Pulmonary artery endothelial cell (primary cell): Measurements from ENCODE around the gene SKIDA1. TPM values are rescaled to one million over a fixed set of nuclear protein-coding genes. Genes with fewer than 3 reads are reported as not detected.

ENCODE experiments used
- DNase-seq: peaks from one replicate; pipeline ENCODE4 v3.0.0-alpha.2; 2011; ENCODE audit warnings: low read depth, low spot score
- total RNA-seq: library from RNA; depleted of rRNA; stranded (reverse); fragments of >200 nt; gene quantifications from 2 replicates; pipeline ENCODE4 v1.2.3, GENCODE V29; 2014

The SKIDA1 gene
- total RNA-seq, 1 donor from 2014 or later: 0.33 TPM

- DNase-seq: no peak
Measured at GRCh38 chr10:21487416-21488180, 37.9 kb downstream of the SKIDA1 start.

GRCh38 chr10:21482821-21483220 is 42.7 kb downstream of the SKIDA1 start:
- DNase-seq: no peak

GRCh38 chr10:21481407-21481806 is 44.1 kb downstream of the SKIDA1 start:
- DNase-seq: no peak

- DNase-seq: no peak
Measured at GRCh38 chr10:21479570-21480315, 45.7 kb downstream of the SKIDA1 start.

- no peak for DNase-seq
Measured at GRCh38 chr10:21475393-21475792, 50.1 kb downstream of the SKIDA1 start.

GRCh38 chr10:21473541-21473940 is 51.9 kb downstream of the SKIDA1 start:
- no peak for DNase-seq

GRCh38 chr10:21473135-21473534 is 52.3 kb downstream of the SKIDA1 start:
- no peak for DNase-seq

GRCh38 chr10:21468086-21468485 is 57.4 kb downstream of the SKIDA1 start:
- DNase-seq: no peak

- DNase-seq: no peak
Measured at GRCh38 chr10:21467633-21468032, 57.8 kb downstream of the SKIDA1 start.

GRCh38 chr10:21464134-21464533 is 61.3 kb downstream of the SKIDA1 start:
- no peak for DNase-seq

Other genes with a start within 250 kb of the SKIDA1 start
- 36.9 and 47.3 TPM in 2 replicates for gene MLLT10, start 8.6 kb upstream of the SKIDA1 start, total RNA-seq